NCI-H446 (cell line): ENCODE data around the gene PHACTR4.
"Not testable (repeated sequence)": the region's sequence is repeated elsewhere in the genome, so short reads cannot be mapped to it uniquely, and the experiment has no call there.

ENCODE experiments used
- DNase-seq, 2 experiments: peaks; one replicate each; lab custom pipeline; 2025; lab: John Stamatoyannopoulos, UW

Gene PHACTR4

GRCh38 chr1:28369371-28370238, at the start of gene PHACTR4:
TSS of gene PHACTR4 (plus strand) at chr1:28369740. CDS start at chr1:28407448, 37,708 bp downstream.
- peak; percentile 87 to 94 for DNase-seq

- DNase-seq = no peak
These were observed 47.3 kb upstream of the PHACTR4 start for GRCh38 chr1:28322194-28322593.

- DNase-seq = no peak
These were observed 45.8 kb upstream of the PHACTR4 start for GRCh38 chr1:28323720-28324119.

GRCh38 chr1:28326515-28326914, 43.0 kb upstream of the PHACTR4 start:
- DNase-seq = no peak

- no peak for DNase-seq
These were observed 42.6 kb upstream of the PHACTR4 start for GRCh38 chr1:28326984-28327383.

- not testable (repeated sequence) for DNase-seq
These were observed 42.1 kb upstream of the PHACTR4 start for GRCh38 chr1:28327431-28327830.

- no peak for DNase-seq
These were observed 41.3 kb upstream of the PHACTR4 start for GRCh38 chr1:28328228-28328648.

GRCh38 chr1:28329395-28330153, 40.0 kb upstream of the PHACTR4 start:
- DNase-seq = no peak

GRCh38 chr1:28338897-28339296, 30.6 kb upstream of the PHACTR4 start:
- DNase-seq = no peak

- DNase-seq = no peak
These were observed 30.0 kb upstream of the PHACTR4 start for GRCh38 chr1:28339551-28339950.

- DNase-seq = no peak
These were observed 29.1 kb upstream of the PHACTR4 start for GRCh38 chr1:28340221-28340974.

- no peak for DNase-seq
These were observed 27.9 kb upstream of the PHACTR4 start for GRCh38 chr1:28341591-28341990.

GRCh38 chr1:28343405-28343804, 26.1 kb upstream of the PHACTR4 start:
- DNase-seq = no peak

- DNase-seq = not testable (repeated sequence)
These were observed 16.2 kb upstream of the PHACTR4 start for GRCh38 chr1:28353248-28353810.

GRCh38 chr1:28354121-28354520, 15.4 kb upstream of the PHACTR4 start:
- no peak for DNase-seq

- no peak for DNase-seq
These were observed 10.8 kb upstream of the PHACTR4 start for GRCh38 chr1:28358716-28359115.

- DNase-seq = peak in 1 of 2 experiments; percentile 80
These were observed 9.8 kb upstream of the PHACTR4 start for GRCh38 chr1:28359592-28360239.

GRCh38 chr1:28364888-28365287, 4.7 kb upstream of the PHACTR4 start:
- no peak for DNase-seq

GRCh38 chr1:28365864-28366263, 3.7 kb upstream of the PHACTR4 start:
- DNase-seq = no peak

- DNase-seq = not testable (repeated sequence)
These were observed 932 bp upstream of the PHACTR4 start for GRCh38 chr1:28368608-28369007.

- DNase-seq = peak in 1 of 2 experiments; percentile 20
These were observed 884 bp downstream of the PHACTR4 start for GRCh38 chr1:28370239-28371009.
